ENCODE measurements around the gene MOCOS. TPM values are rescaled to one million over a fixed set of nuclear protein-coding genes. Genes with fewer than 3 reads are reported as not detected.

MOCOS gene
- total RNA-seq, 2 experiments from 2014 or later, result not detected

- ChIA-PET CTCF (ENCODE audit: unreplicated experiment) (no interaction called here), POLR2A (no interaction called here)
- H3K4me3 ChIP-seq (ENCODE audit: low read depth, low read length, poor library complexity, severe bottlenecking), result no peak overlapping the region
- H3K27ac ChIP-seq (ENCODE audit: low read depth, low read length, poor library complexity, severe bottlenecking), result no peak overlapping the region
- no peaks in the 10 kb centered on the region for H3K79me2 ChIP-seq (ENCODE audit: insufficient read depth, low read depth, low read length)
- H3K36me3 ChIP-seq (ENCODE audit: insufficient read depth, low read length), result peaks cover 84% of the 10 kb centered on the region
- H2AFZ ChIP-seq (ENCODE audit: low read length), result no peak overlapping the region
- no peaks in the 10 kb centered on the region for H4K20me1 ChIP-seq (ENCODE audit: insufficient read depth, low read length)
- H3K9me3 ChIP-seq (ENCODE audit: low read length), result no peaks in the 10 kb centered on the region
- TF ChIP-seq EZH2phosphoT487 (IDR thresholded peaks at IDR 0.05; ENCODE audit: borderline replicate concordance, low read depth, low read length) (no peak), CTCF (conservative IDR thresholded peaks at IDR 0.05; ENCODE audit: low read length) (no peak)
- DNase-seq (ENCODE audit: low spot score), result no peak
- no peak overlapping the region for H3K4me2 ChIP-seq (ENCODE audit: low read length)
- no peaks in the 10 kb centered on the region for H3K9me2 ChIP-seq (ENCODE audit: insufficient read depth, low read length)
- intact Hi-C loops (cut with micrococcal nuclease; ENCODE audit: unreplicated experiment), result no loop called here
- BruUV-seq (replicated peaks), result no TSS peak
- peaks cover 29% of the 10 kb centered on the region for H3K4me1 ChIP-seq (ENCODE audit: insufficient read depth, low read length, poor library complexity, severe bottlenecking)
These were observed 34.1 kb upstream of the MOCOS start for GRCh38 chr18:36153203-36153602.

- ChIA-PET POLR2A (no interaction called here), CTCF (ENCODE audit: unreplicated experiment) (no interaction called here)
- DNase-seq (ENCODE audit: low spot score), result no peak
- H3K27ac ChIP-seq (ENCODE audit: low read depth, low read length, poor library complexity, severe bottlenecking), result no peak overlapping the region
- no peaks in the 10 kb centered on the region for H3K79me2 ChIP-seq (ENCODE audit: insufficient read depth, low read depth, low read length)
- no peaks in the 10 kb centered on the region for H4K20me1 ChIP-seq (ENCODE audit: insufficient read depth, low read length)
- no peaks in the 10 kb centered on the region for H3K9me2 ChIP-seq (ENCODE audit: insufficient read depth, low read length)
- BruUV-seq (replicated peaks), result no TSS peak
- H3K9me3 ChIP-seq (ENCODE audit: low read length), result no peaks in the 10 kb centered on the region
- H3K4me3 ChIP-seq (ENCODE audit: low read depth, low read length, poor library complexity, severe bottlenecking), result no peak overlapping the region
- peaks cover 30% of the 10 kb centered on the region for H3K4me1 ChIP-seq (ENCODE audit: insufficient read depth, low read length, poor library complexity, severe bottlenecking)
- TF ChIP-seq CTCF (conservative IDR thresholded peaks at IDR 0.05; ENCODE audit: low read length), result no peak
- TF ChIP-seq EZH2phosphoT487 (IDR thresholded peaks at IDR 0.05; ENCODE audit: borderline replicate concordance, low read depth, low read length), result no peak
- intact Hi-C loops (cut with micrococcal nuclease; ENCODE audit: unreplicated experiment), result no loop called here
- H3K36me3 ChIP-seq (ENCODE audit: insufficient read depth, low read length), result peaks cover 84% of the 10 kb centered on the region
- no peak overlapping the region for H3K4me2 ChIP-seq (ENCODE audit: low read length)
- H2AFZ ChIP-seq (ENCODE audit: low read length), result no peak overlapping the region
These were observed 33.5 kb upstream of the MOCOS start for GRCh38 chr18:36153771-36154170.

- POLR2A ChIA-PET, result interaction anchor here (3.5 kb wide), 1 partner anchor 12 kb away, joined by 12 read pairs; no protein-coding TSS in a partner anchor
- BruUV-seq (replicated peaks), result no TSS peak
- Histone ChIP-seq H3K27ac (ENCODE audit: low read depth, low read length, poor library complexity, severe bottlenecking) (no peak overlapping the region), H3K4me2 (ENCODE audit: low read length) (no peak overlapping the region), H2AFZ (ENCODE audit: low read length) (no peak overlapping the region), H3K79me2 (ENCODE audit: insufficient read depth, low read depth, low read length) (no peaks in the 10 kb centered on the region), H3K9me3 (ENCODE audit: low read length) (no peaks in the 10 kb centered on the region), H3K36me3 (ENCODE audit: insufficient read depth, low read length) (peaks cover 83% of the 10 kb centered on the region), H3K9me2 (ENCODE audit: insufficient read depth, low read length) (no peaks in the 10 kb centered on the region), H4K20me1 (ENCODE audit: insufficient read depth, low read length) (no peaks in the 10 kb centered on the region), H3K4me1 (ENCODE audit: insufficient read depth, low read length, poor library complexity, severe bottlenecking) (peaks cover 7% of the 10 kb centered on the region), H3K4me3 (ENCODE audit: low read depth, low read length, poor library complexity, severe bottlenecking) (no peak overlapping the region)
- TF ChIP-seq CTCF (conservative IDR thresholded peaks at IDR 0.05; ENCODE audit: low read length), result no peak
- TF ChIP-seq EZH2phosphoT487 (IDR thresholded peaks at IDR 0.05; ENCODE audit: borderline replicate concordance, low read depth, low read length), result no peak
- DNase-seq (ENCODE audit: low spot score), result no peak
- CTCF ChIA-PET (ENCODE audit: unreplicated experiment), result no interaction called here
- intact Hi-C loops (cut with micrococcal nuclease; ENCODE audit: unreplicated experiment), result no loop called here
These were observed 31.2 kb upstream of the MOCOS start for GRCh38 chr18:36155851-36156757.
